ENCODE results near the gene C15orf40. TPM values are rescaled to one million over a fixed set of nuclear protein-coding genes. Genes with fewer than 3 reads are reported as not detected.

The C15orf40 gene
- total RNA-seq, 4 donors from 2014 or later = 2.0 to 21.2 (median 8.3) TPM

DNA sequence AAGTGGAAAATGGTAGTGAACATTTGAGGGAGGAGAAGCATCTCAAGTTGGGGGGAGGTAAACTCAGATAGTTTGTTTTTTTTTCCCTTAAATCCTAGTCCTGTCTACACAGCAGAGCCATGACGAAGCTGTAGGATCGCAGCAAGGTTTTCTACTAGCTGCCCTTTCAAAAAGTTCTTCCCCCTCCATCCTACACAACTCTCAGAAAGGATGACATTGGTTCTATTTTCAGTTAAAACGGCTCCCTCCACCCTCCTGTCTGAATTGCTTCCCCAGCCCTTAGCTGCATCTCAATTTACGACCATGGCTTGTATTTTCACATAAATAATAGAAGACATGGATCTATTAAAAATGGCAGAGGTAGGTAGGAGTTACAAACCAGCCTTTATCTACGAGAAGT lies 61.1 kb downstream of the C15orf40 start:
- intact Hi-C loops (cut with DNase I; ENCODE audit: low total_unique reads) = no loop called here
- Histone ChIP-seq H3K9me3 (no peaks in the 10 kb centered on the region), H3K4me1 (no peaks in the 10 kb centered on the region), H3K27ac (no peak overlapping the region), H3K36me3 (no peaks in the 10 kb centered on the region), H3K27me3 (peaks cover 0 to 4% of the 10 kb centered on the region in 2 donors), H3K4me3 (no peak overlapping the region)
- no peak for DNase-seq
- no peak for TF ChIP-seq POLR2A (IDR thresholded peaks at IDR 0.05)
- TF ChIP-seq, protein P1, sequence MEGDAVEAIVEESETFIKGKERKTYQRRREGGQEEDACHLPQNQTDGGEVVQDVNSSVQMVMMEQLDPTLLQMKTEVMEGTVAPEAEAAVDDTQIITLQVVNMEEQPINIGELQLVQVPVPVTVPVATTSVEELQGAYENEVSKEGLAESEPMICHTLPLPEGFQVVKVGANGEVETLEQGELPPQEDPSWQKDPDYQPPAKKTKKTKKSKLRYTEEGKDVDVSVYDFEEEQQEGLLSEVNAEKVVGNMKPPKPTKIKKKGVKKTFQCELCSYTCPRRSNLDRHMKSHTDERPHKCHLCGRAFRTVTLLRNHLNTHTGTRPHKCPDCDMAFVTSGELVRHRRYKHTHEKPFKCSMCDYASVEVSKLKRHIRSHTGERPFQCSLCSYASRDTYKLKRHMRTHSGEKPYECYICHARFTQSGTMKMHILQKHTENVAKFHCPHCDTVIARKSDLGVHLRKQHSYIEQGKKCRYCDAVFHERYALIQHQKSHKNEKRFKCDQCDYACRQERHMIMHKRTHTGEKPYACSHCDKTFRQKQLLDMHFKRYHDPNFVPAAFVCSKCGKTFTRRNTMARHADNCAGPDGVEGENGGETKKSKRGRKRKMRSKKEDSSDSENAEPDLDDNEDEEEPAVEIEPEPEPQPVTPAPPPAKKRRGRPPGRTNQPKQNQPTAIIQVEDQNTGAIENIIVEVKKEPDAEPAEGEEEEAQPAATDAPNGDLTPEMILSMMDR (IDR thresholded peaks at IDR 0.05) = no peak

DNA sequence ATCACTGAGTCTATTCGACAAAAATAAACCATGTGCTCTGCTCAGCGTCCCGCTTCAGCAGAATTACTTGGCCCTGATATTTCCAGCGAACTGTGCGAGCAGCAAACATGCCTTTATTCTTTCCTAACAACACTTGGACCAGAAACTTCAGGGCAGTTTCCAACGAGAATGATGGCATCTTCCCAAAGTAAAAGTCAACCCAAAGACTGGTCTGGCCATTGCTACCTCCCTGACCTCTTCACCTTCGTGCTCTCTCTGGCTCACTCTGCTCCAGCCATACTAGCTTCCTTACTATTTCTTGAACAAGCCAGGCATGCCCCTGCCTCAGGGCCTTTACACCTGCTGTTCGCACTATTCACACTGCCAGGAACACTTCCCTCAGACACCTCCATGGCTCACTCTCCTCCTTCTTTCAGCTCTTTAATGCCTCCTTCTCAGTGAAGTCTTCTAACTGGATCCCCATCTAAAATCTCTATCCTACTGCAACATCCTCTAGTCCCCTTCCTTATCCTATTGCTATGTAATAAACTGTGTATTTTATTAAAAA lies 65.2 kb downstream of the C15orf40 start:
- DNase-seq = no peak
- Histone ChIP-seq H3K4me3 (no peak overlapping the region), H3K27me3 (peaks cover 0 to 2% of the 10 kb centered on the region in 2 donors), H3K27ac (no peak overlapping the region), H3K36me3 (no peaks in the 10 kb centered on the region), H3K9me3 (no peaks in the 10 kb centered on the region), H3K4me1 (no peaks in the 10 kb centered on the region)
- intact Hi-C loops (cut with DNase I; ENCODE audit: low total_unique reads) = no loop called here
- no peak for TF ChIP-seq POLR2A (IDR thresholded peaks at IDR 0.05)
- TF ChIP-seq, protein P1 (IDR thresholded peaks at IDR 0.05) = no peak

GRCh38 chr15:82945326-82945725 lies 66.1 kb downstream of the C15orf40 start:
- H3K9me3 ChIP-seq = no peaks in the 10 kb centered on the region
- DNase-seq = no peak
- no peak overlapping the region for H3K4me3 ChIP-seq
- intact Hi-C loops (cut with DNase I; ENCODE audit: low total_unique reads) = no loop called here
- H3K4me1 ChIP-seq = no peaks in the 10 kb centered on the region
- H3K27ac ChIP-seq = no peak overlapping the region
- no peaks in the 10 kb centered on the region for H3K27me3 ChIP-seq
- H3K36me3 ChIP-seq = no peaks in the 10 kb centered on the region
- TF ChIP-seq POLR2A (IDR thresholded peaks at IDR 0.05) = no peak
- TF ChIP-seq, protein P1 (IDR thresholded peaks at IDR 0.05) = no peak

GRCh38 chr15:82944821-82945220 lies 66.6 kb downstream of the C15orf40 start:
- intact Hi-C loops (cut with DNase I; ENCODE audit: low total_unique reads) = no loop called here
- H3K27me3 ChIP-seq = no peaks in the 10 kb centered on the region

DNA sequence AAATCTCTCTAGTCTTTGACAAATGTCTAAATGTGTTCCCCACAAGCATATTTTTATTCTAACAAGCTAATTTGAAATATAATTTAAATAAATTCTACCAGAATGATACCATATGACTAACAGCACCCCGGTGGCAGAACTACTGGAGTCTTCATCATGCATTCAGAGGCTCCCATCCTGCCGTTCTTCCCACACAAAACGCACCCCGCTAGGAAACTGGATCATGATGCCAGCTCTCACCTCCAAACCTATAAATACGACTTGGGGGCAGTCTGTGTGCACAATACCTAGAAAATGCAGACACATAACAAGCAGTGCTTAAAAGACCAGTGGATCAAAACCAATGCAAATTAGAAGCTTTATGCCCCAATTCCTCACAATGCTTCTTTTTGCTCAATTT lies 67.4 kb downstream of the C15orf40 start:
- no peak for TF ChIP-seq POLR2A (IDR thresholded peaks at IDR 0.05)
- TF ChIP-seq, protein P1 (IDR thresholded peaks at IDR 0.05) = no peak
- Histone ChIP-seq H3K27me3 (no peaks in the 10 kb centered on the region), H3K4me3 (no peak overlapping the region), H3K4me1 (no peaks in the 10 kb centered on the region), H3K36me3 (no peaks in the 10 kb centered on the region), H3K9me3 (no peaks in the 10 kb centered on the region), H3K27ac (no peak overlapping the region)
- intact Hi-C loops (cut with DNase I; ENCODE audit: low total_unique reads) = no loop called here
- no peak for DNase-seq

More at GRCh38 chr15:82944821-82945220, 66.6 kb downstream of the C15orf40 start:
- Histone ChIP-seq H3K4me1 (no peaks in the 10 kb centered on the region), H3K4me3 (no peak overlapping the region), H3K27ac (no peak overlapping the region), H3K36me3 (no peaks in the 10 kb centered on the region), H3K9me3 (no peaks in the 10 kb centered on the region)
- no peak for DNase-seq
- no peak for TF ChIP-seq POLR2A (IDR thresholded peaks at IDR 0.05)
- TF ChIP-seq, protein P1 (IDR thresholded peaks at IDR 0.05) = no peak

Measured in uterus (tissue), 4 donors.